Measurements from ENCODE around the gene HCAR3.
"Not testable (repeated sequence)": the region's sequence is repeated elsewhere in the genome, so short reads cannot be mapped to it uniquely, and the experiment has no call there.

GRCh38 chr12:122710341-122710740, 6.3 kb downstream of the HCAR3 start:
- not testable (repeated sequence) for TF ChIP-seq CTCF (IDR thresholded peaks at IDR 0.05; ENCODE audit: control extremely low read depth in 1 of 3, insufficient read depth in 1 of 3, low read depth in 1 of 3, low read length in 3 of 3); ZNF274 (IDR thresholded peaks at IDR 0.05; ENCODE audit: borderline replicate concordance, extremely low read depth, low read length); CEBPB (IDR thresholded peaks at IDR 0.05; ENCODE audit: low read depth, low read length); TAF1 (IDR thresholded peaks at IDR 0.05; ENCODE audit: low read depth, low read length); EP300 (IDR thresholded peaks at IDR 0.05; ENCODE audit: borderline replicate concordance in 1 of 2, low read depth in 2 of 2, low read length in 2 of 2); PHF8 (conservative IDR thresholded peaks at IDR 0.05; ENCODE audit: low read depth, low read length); CBX8 (IDR thresholded peaks at IDR 0.05; ENCODE audit: borderline replicate concordance, low read depth, low read length); SAP30 (IDR thresholded peaks at IDR 0.05; ENCODE audit: insufficient read depth, insufficient replicate concordance, low read length); RFX5 (IDR thresholded peaks at IDR 0.05; ENCODE audit: borderline replicate concordance, low read depth, low read length); TCF12 (IDR thresholded peaks at IDR 0.05; ENCODE audit: low read depth, low read length); BRCA1 (IDR thresholded peaks at IDR 0.05; ENCODE audit: low read depth, low read length); SIX5 (IDR thresholded peaks at IDR 0.05; ENCODE audit: low read depth, low read length); POLR2A (IDR thresholded peaks at IDR 0.05; ENCODE audit: control extremely low read depth in 1 of 2, low read depth in 2 of 2, low read length in 2 of 2); EZH2 (IDR thresholded peaks at IDR 0.05; ENCODE audit: low read depth, low read length, severe bottlenecking)

All from H1 (cell line).